B cell (primary cell): ENCODE measurements around the gene IGSF9. TPM values are rescaled to one million over a fixed set of nuclear protein-coding genes. Genes with fewer than 3 reads are reported as not detected.

Experiments used
- ATAC-seq: fragments of 200-7000 bp; cut with Tn5 transposase; one replicate; pipeline ENCODE4 v1.10.0; 2021; ENCODE audit warnings: low read depth, mild to moderate bottlenecking, moderate number of reproducible peaks, moderate library complexity
- CTCF ChIA-PET: fragments of 350-600 bp; sonication (Branson Sonifier 250); formaldehyde crosslinking; loops from one replicate; lab custom pipeline; 2021; ENCODE audit warnings: antibody characterized with exemption, inconsistent platforms; lab: Charles Lee
- POLR2A ChIA-PET: fragments of 350-600 bp; sonication (Branson Sonifier 250); formaldehyde crosslinking; loops from one replicate; lab custom pipeline; 2021; ENCODE audit warnings: antibody characterized with exemption; lab: Charles Lee
- DNase-seq: peaks from one replicate; pipeline ENCODE4 v3.0.0; 2013
- H2AFZ ChIP-seq: 2 replicates; pipeline ENCODE4 v1.6.1; 2012; ENCODE audit warnings: mild to moderate bottlenecking, low read depth, low read length; ENCODE audit not compliant: insufficient read depth, poor library complexity, severe bottlenecking
- H3K27ac ChIP-seq, 2 donors: 1 replicate in 1 of 2; 2 replicates in 1 of 2; pipeline ENCODE4 v1.5.1; 2012 to 2013; ENCODE audit warnings: low read length in 2 of 2, mild to moderate bottlenecking in 2 of 2, moderate library complexity in 1 of 2
- H3K27me3 ChIP-seq, 4 experiments: fragments of 200-600 bp in 1 of 4; sonication (generic) in 1 of 4; replicated peaks in 1 of 4; 1 replicate in 2 of 4; 2 replicates in 2 of 4; pipeline versions ENCODE4 v1.6.1 to v1.7.0; 2013 to 2016; ENCODE audit warnings: low read length in 3 of 4, mild to moderate bottlenecking in 2 of 4, mixed read lengths in 1 of 4, moderate library complexity in 1 of 4; ENCODE audit not compliant: insufficient read depth in 4 of 4, control insufficient read depth in 3 of 4; ENCODE audit errors: control extremely low read depth in 1 of 4
- H3K36me3 ChIP-seq, 2 experiments: replicated peaks in 1 of 2; 1 replicate in 1 of 2; 2 replicates in 1 of 2; pipeline versions ENCODE4 v1.6.1 to v1.7.1; 2013; ENCODE audit warnings: low read length in 1 of 2; ENCODE audit not compliant: insufficient read depth in 2 of 2, control insufficient read depth in 1 of 2; ENCODE audit errors: control extremely low read depth in 1 of 2, extremely low read depth in 1 of 2
- H3K4me1 ChIP-seq, 2 donors: fragments of 200-600 bp in 1 of 2; sonication (generic) in 1 of 2; 1 replicate in 1 of 2; 2 replicates in 1 of 2; pipeline versions ENCODE4 v1.5.1 to v1.6.1; 2013 to 2017; ENCODE audit warnings: low read length in 2 of 2; ENCODE audit not compliant: control insufficient read depth in 2 of 2, insufficient read depth in 2 of 2
- H3K4me2 ChIP-seq: replicated peaks from 2 replicates; pipeline ENCODE3; 2012; ENCODE audit warnings: mild to moderate bottlenecking, low read depth, low read length; ENCODE audit not compliant: poor library complexity, severe bottlenecking
- H3K4me3 ChIP-seq, 5 experiments: fragments of 200-600 bp in 1 of 5; sonication (generic) in 1 of 5; 1 replicate in 3 of 5; 2 replicates in 2 of 5; pipeline versions ENCODE4 v1.5.1 to v1.7.0; 2011 to 2016; ENCODE audit warnings: low read length in 4 of 5, mild to moderate bottlenecking in 4 of 5, low read depth in 2 of 5, control low read depth in 1 of 5, moderate library complexity in 1 of 5; ENCODE audit not compliant: insufficient read depth in 1 of 5; ENCODE audit errors: control extremely low read depth in 1 of 5, extremely low read depth in 1 of 5
- H3K79me2 ChIP-seq: fragments of 200-600 bp; sonication (generic); one replicate; pipeline ENCODE4 v1.6.0; 2016; ENCODE audit warnings: low read length; ENCODE audit not compliant: control insufficient read depth, insufficient read depth
- H3K9ac ChIP-seq: fragments of 200-600 bp; sonication (generic); 2 replicates; pipeline ENCODE4 v1.6.1; 2017; ENCODE audit warnings: mild to moderate bottlenecking, low read length, moderate library complexity
- H3K9me3 ChIP-seq, 3 donors: one replicate each; pipeline versions ENCODE4 v1.6.1 to v1.7.1; 2013; ENCODE audit warnings: low read length in 2 of 3; ENCODE audit not compliant: control insufficient read depth in 2 of 3, insufficient read depth in 1 of 3; ENCODE audit errors: control extremely low read depth in 1 of 3
- H4K20me1 ChIP-seq: 2 replicates; pipeline ENCODE4 v1.6.0; 2012; ENCODE audit warnings: mild to moderate bottlenecking, low read length; ENCODE audit not compliant: insufficient read depth, control insufficient read depth, poor library complexity, severe bottlenecking
- H3K27ac Mint-ChIP-seq: one replicate; pipeline ENCODE4 v1.8.0; 2021; ENCODE audit warnings: mixed read lengths
- H3K27me3 Mint-ChIP-seq: one replicate; pipeline ENCODE4 v1.8.0; 2021; ENCODE audit warnings: mixed read lengths
- H3K4me1 Mint-ChIP-seq: one replicate; pipeline ENCODE4 v1.8.0; 2021; ENCODE audit warnings: mixed read lengths
- H3K4me3 Mint-ChIP-seq: one replicate; pipeline ENCODE4 v1.8.0; 2021; ENCODE audit warnings: mixed read lengths
- H3K9me3 Mint-ChIP-seq: one replicate; pipeline ENCODE4 v1.8.0; 2022; ENCODE audit warnings: mixed read lengths; ENCODE audit not compliant: insufficient read depth
- CTCF ChIP-seq: fragments of 200-600 bp; IDR thresholded peaks from one replicate; pipeline ENCODE4 v1.8.0; 2022; ENCODE audit warnings: antibody characterized with exemption, mild to moderate bottlenecking
- EZH2 ChIP-seq: IDR thresholded peaks from 2 replicates; pipeline ENCODE4 v1.6.1; 2012; ENCODE audit warnings: borderline replicate concordance, low read depth, mild to moderate bottlenecking, moderate library complexity, low read length; ENCODE audit not compliant: insufficient read depth, poor library complexity, severe bottlenecking
- WGBS: methylation state at CpG from one replicate; pipeline ENCODE4 v1.1.5; 2013; ENCODE audit warnings: missing lambda C conversion rate; ENCODE audit not compliant: insufficient coverage; 5-methylcytosine and 5-hydroxymethylcytosine counted together
- intact Hi-C: fragments of 100-400 bp; cut with micrococcal nuclease; formaldehyde crosslinking; loops from one replicate; pipeline ENCODE4 v1.10.0; 2022
- polyA plus RNA-seq: library from polyadenylated mRNA; depleted of rRNA; stranded (reverse); fragments of >200 nt; gene quantifications from 2 replicates; pipeline ENCODE4 v1.2.3, GENCODE V29; 2012
- total RNA-seq, 2 donors: library from RNA; stranded (reverse); fragments of 120-200 nt in 1 of 2; gene quantifications; 1 replicate in 1 of 2; 2 replicates in 1 of 2; pipeline versions ENCODE4 v1.2.3 to v1.2.4, GENCODE V29; 2013 to 2022

The IGSF9 gene
- total and polyA plus RNA-seq, 2 donors (not counting 1 experiment from before 2014, with no cell fraction given): 0.36 to 0.37 TPM

GRCh38 chr1:159964144-159964543, 18.7 kb upstream of the IGSF9 start:
- ATAC-seq: no peak
- H3K27ac Mint-ChIP-seq: no peak overlapping the region
- Histone ChIP-seq H3K4me1 (no peaks in the 10 kb centered on the region), H4K20me1 (no peaks in the 10 kb centered on the region), H3K4me3 (no peak overlapping the region), H3K36me3 (no peaks in the 10 kb centered on the region), H3K9ac (no peak overlapping the region), H3K27ac (no peak overlapping the region), H3K4me2 (no peak overlapping the region), H3K27me3 (peaks cover 0 to 7% (median 5%) of the 10 kb centered on the region in 4 experiments), H3K79me2 (no peaks in the 10 kb centered on the region), H2AFZ (no peak overlapping the region), H3K9me3 (peaks cover 0 to 1% (median 0%) of the 10 kb centered on the region in 3 donors)
- H3K9me3 Mint-ChIP-seq: no peaks in the 10 kb centered on the region
- ChIA-PET POLR2A (no interaction called here), CTCF (interaction anchor here (1.6 kb wide), 1 partner anchor 43 kb away, joined by 4 read pairs; no protein-coding TSS in a partner anchor)
- H3K27me3 Mint-ChIP-seq: peaks cover 47% of the 10 kb centered on the region
- WGBS: no CpG with 5 or more reads among the region's 3 CpGs
- TF ChIP-seq EZH2: no peak
- TF ChIP-seq CTCF: no peak
- intact Hi-C loops: no loop called here
- no peak for DNase-seq
- no peak overlapping the region for H3K4me3 Mint-ChIP-seq
- no peaks in the 10 kb centered on the region for H3K4me1 Mint-ChIP-seq

- Mint-ChIP-seq H3K9me3 (no peaks in the 10 kb centered on the region), H3K4me3 (no peak overlapping the region), H3K27me3 (peaks cover 36% of the 10 kb centered on the region), H3K27ac (no peak overlapping the region), H3K4me1 (no peaks in the 10 kb centered on the region)
- no peak for ATAC-seq
- no peak overlapping the region for H3K4me3 ChIP-seq
- WGBS: 97% methylated on average over 10 of the region's 11 CpGs
- H3K27ac ChIP-seq: no peak overlapping the region
- no peaks in the 10 kb centered on the region for H4K20me1 ChIP-seq
- H2AFZ ChIP-seq: no peak overlapping the region
- CTCF ChIA-PET: no interaction called here
- H3K79me2 ChIP-seq: no peaks in the 10 kb centered on the region
- TF ChIP-seq EZH2 (no peak), CTCF (no peak)
- POLR2A ChIA-PET: no interaction called here
- no peak overlapping the region for H3K4me2 ChIP-seq
- no peak for DNase-seq
- intact Hi-C loops: no loop called here
- H3K27me3 ChIP-seq: no peaks in the 10 kb centered on the region
- H3K36me3 ChIP-seq: no peaks in the 10 kb centered on the region
- H3K4me1 ChIP-seq: no peaks in the 10 kb centered on the region
- peaks cover 0 to 1% (median 0%) of the 10 kb centered on the region in 3 donors for H3K9me3 ChIP-seq
- H3K9ac ChIP-seq: no peak overlapping the region
Measured at GRCh38 chr1:159962176-159962575, 16.8 kb upstream of the IGSF9 start.
